ENCODE data around the gene WDR7.

Gene WDR7

GRCh38 chr18:56723706-56724105 lies 72.5 kb downstream of the WDR7 start:
- DNase-seq = no peak

DNA sequence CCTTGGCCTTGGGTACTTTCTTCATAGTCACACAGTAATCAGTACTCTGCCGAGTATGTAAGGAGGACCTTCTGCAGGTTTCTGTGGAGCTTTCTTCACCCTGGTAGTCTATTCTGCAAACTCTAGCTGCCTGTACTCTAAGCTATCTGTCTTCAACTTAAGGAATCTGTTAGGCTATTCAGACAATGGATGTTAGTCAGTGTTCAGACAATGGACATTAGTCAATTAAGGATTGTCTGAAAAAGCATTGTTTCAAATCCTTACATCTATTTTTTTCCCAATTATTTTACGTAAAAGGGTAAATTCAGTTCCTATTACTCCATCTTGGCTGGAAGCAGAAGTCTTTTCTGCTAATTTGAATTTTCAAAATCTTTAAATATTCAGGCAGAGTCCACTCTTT lies 75.7 kb downstream of the WDR7 start:
- DNase-seq = no peak

DNA sequence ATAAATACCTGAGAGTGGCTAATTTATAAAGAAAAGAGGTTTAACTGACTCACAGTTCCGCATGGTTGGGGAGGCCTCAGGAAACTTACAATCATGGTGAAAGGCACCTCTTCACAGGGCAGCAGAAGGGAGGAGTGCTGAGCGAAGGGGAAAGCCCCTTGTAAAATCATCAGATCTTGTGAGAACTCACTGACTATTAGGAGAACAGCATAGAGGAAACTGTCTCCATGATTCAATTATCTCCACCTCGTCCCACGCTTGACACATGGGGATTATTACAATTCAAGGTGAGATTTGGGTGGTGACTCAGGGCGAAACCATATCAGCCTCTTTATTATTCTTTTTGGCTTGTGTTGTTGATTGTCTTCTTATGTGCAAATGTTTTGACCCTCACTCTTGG lies 76.2 kb downstream of the WDR7 start:
- DNase-seq = no peak

DNA sequence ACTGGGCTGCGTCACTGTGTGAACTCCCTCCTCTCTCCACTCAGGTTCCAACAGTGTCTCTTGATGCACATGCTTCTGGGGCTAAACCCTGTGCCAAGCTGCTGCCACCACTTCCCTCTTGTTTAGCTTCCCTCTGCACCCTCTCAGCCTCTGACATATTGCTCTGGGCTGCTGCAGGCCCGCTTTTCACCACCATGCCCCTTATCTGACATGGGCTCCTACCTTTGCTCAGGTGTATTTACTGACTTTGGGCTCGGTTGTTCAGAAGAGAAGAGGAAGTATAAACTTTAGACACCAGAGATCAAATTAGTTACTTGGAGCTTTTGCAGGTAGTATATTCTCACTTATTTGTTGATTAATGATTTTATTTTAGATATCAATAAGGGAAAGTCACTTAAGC lies 77.6 kb downstream of the WDR7 start:
- DNase-seq = no peak

DNA sequence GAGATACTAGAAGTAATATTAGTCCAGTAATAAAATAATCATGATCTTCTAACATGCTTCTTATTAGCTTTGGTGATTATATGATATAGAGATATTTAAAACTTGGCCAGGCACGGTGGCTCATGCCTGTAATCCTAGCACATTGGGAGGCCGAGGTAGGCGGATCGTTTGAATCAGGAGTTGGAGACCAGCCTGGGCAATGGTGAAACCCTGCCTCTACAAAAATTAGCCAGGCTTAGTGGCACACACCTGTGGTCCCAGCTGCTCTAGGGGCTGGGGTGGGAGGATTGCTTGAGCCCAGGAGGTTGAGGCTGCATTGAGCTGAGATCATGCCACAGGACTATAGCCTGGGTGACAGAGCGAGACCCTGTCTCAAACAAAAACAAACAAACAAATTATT lies 87.0 kb downstream of the WDR7 start:
- no peak for DNase-seq

GRCh38 chr18:56739731-56740130 lies 88.6 kb downstream of the WDR7 start:
- no peak for DNase-seq

GRCh38 chr18:56740645-56741044 lies 89.5 kb downstream of the WDR7 start:
- DNase-seq = no peak

GRCh38 chr18:56741685-56742084 lies 90.5 kb downstream of the WDR7 start:
- DNase-seq = no peak

DNA sequence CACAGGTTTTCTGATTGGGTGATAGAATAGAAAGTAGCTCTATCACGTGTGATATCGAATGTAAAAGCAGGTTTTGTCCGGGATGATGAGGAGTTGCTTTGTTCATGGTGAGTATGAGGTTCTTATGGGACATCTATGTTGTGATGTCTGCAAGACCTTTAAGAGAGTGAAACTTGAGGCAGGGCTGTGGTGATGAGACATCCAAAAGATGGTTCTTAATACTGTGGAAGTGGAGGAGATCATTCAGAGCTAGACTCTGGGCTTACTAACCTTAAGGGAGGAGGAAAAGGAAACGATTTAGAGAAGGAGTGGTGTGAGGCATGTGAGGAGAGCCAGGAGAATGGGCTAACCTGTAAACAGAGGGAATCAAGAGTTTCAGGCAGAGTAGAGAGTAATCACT lies 92.0 kb downstream of the WDR7 start:
- DNase-seq = no peak

- DNase-seq = no peak
These were observed 96.0 kb downstream of the WDR7 start for GRCh38 chr18:56747032-56747658.

DNA sequence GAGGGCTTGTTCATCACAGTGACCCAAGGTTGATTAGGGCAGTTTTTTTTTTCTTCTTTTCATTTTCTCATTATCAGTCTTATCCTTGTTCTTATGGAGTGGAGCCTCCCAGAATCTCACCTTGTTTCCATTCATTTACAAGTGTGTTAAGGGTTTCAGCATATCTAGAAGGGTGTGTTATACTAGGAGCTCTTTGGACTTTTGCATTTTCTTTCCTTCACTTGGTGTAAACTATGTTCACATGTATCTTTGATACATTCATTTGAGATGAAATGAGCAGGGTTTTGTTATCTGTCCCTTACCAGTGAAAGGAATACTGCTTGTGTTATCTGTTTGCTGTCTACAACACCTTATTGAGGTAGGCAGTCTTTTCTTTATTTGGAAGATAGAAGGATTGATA lies 96.7 kb downstream of the WDR7 start:
- no peak for DNase-seq

DNA sequence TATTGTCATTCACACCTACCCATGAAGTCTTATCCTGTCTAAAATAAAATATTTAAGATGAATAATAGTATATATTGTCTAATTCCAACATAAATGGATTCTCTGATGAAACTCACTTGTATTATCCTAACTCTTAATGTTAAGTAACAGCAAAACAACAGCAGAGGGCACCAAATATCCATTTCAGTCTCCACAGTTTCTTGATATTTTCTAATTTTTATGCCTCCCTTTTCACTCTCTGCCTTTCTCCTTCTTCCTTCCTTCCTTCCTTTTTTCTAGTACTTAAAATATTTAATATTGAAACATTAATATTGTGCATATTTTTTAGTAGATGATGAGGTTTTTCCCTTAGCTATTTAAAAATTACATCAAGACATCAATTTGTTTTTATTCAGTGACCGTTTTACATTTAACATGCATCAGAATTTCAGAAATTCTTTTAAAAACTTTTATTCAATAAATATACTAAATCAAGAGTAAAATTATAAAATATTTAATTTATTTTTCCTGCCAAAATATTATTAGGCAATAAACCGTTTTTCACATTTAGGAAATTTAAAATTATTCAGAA lies 97.6 kb downstream of the WDR7 start:
- no peak for DNase-seq

GRCh38 chr18:56756966-56757365 lies 105.8 kb downstream of the WDR7 start:
- peak; percentile 30 for DNase-seq

- DNase-seq = no peak
These were observed 118.9 kb downstream of the WDR7 start for GRCh38 chr18:56770097-56770496.

GRCh38 chr18:56770873-56771272 lies 119.7 kb downstream of the WDR7 start:
- DNase-seq = no peak

DNA sequence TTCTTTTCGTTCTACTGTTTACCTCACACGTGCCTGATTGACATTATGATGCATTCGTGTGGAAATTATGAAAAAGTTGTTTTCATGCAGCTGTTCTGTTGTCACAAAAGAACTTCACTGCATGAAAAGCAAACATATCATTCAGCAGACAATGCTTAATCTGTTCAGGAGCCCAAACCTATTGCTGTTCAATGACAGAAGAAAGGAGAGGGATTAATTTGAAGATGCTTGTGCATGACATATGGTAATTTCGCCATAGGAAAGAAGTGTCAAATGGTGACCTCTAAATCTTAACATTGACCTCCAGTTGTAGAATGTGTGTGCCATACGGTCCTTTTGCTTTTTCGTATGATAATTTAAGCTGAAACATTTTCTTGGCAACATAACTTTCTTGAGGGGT lies 124.5 kb downstream of the WDR7 start:
- DNase-seq = no peak

DNA sequence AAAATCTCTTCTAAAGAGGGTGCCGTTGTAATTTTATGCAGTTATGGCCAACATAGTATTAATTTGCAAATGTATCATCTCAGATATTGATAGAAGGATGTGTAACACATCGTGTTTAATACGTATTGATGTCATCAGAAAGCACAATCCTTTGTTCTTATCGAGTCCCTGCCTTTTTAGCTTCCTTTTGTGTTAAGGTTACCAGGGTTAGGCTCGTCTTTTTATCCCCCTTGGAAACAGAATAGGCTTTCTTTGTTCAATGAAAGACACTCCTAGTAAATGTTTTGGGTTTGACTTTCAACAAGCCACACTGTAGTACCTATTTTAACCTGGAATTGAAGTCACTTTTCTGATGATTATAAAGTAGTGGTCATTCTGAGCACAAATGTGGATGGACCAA lies 136.2 kb downstream of the WDR7 start:
- DNase-seq = no peak

GRCh38 chr18:56789004-56789888 lies 138.1 kb downstream of the WDR7 start:
- DNase-seq = no peak

DNA sequence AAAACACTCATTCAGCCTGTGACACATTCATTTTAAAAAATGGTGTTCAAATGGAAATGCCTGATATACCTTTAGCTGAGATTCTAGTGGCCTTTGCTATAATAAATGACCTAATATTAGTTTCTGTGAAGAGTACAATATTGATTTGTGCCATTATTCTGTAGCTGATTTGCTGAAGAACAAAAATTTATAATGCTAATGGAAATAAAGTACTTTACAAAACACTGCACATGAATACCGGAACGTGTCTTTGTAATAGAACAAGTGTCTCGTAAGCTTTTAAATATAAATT lies 138.7 kb downstream of the WDR7 start:
- no peak for DNase-seq

DNA sequence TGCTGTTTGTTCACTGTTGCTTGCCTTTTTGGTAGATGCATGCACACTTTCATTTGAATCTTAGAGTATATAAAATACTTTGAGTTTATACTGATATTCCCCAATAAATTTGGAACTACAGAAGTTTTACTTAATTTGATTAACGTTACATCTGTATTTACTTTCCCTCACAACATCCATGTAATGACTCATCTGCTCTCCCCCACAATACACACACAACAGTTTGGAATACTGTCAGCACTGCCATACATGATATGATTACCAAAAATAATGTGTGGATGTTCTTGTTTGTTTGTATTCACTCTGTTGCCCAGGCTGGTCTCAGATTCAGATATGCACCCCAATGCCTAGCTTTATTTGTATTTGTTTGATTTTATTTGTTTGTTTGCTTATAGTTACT lies 144.2 kb downstream of the WDR7 start:
- no peak for DNase-seq

DNA sequence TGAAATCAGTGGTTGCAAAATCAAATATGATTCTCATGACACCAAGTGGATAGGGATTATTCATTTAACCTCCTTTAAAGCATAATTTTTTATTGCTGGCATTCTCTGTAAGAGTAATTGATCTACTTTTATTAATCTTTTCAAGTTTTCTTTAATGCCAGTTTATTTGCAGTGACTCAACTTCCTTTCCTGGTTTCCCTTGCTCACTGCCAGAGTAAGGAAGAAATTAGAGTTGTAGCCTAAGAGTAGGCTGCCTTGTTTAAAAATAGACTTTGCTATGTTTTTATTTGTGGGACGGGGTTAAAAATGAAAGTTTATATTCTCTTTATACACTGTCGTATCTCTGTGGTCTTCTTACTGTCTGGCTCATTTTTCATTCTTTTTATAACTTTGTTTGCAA lies 148.6 kb downstream of the WDR7 start:
- DNase-seq = no peak

DNA sequence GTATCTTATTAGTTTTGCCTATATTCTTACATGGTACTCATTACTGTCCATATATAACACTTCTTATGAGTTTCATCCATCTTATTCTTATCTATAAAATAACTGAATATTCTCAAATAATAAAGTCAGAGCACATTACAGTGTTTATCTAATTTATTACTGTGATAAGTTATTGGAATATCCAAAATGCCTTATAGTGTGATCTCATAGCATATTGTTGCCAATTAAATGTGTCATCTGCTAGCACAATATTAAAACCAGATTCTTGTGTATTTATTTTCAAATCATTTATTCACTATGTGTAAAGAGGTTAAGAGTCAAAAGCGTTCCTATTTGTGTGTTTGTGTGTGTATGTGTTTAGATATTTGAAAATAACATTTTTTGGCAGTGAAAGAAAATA lies 151.9 kb downstream of the WDR7 start:
- no peak for DNase-seq

- no peak for DNase-seq
These were observed 153.2 kb downstream of the WDR7 start for GRCh38 chr18:56804395-56804794.

DNA sequence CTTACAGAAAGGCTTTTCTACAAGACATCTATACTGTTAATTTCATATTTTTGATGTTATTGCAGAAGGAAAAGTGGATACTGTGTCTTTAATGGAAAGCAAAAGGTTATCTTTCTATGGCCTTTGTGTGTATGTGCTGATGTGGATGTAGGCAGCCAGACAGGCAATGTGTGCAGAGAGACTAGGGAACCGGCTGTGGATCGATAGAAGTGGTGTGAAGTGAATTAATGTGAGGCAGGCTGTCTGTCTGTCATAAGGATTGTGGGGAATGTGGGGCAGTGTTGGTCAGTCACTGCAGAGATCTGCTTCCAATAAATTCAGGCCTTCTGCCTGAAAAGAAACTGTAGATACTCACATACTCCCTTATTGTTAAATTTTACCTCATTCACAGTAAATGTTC lies 156.7 kb downstream of the WDR7 start:
- no peak for DNase-seq

GRCh38 chr18:56812674-56813073 lies 161.5 kb downstream of the WDR7 start:
- DNase-seq = no peak

Data from femur (tissue), 1 donor.